SH-SY5Y (cell line): ENCODE measurements around the gene GFM2.

Source experiments
- GATA2 ChIP-seq: IDR thresholded peaks from 2 replicates; pipeline ENCODE4 v1.6.1; 2011; ENCODE audit warnings: mild to moderate bottlenecking, low read depth, low read length
- GATA3 ChIP-seq: IDR thresholded peaks from 2 replicates; pipeline ENCODE4 v1.6.1; 2011; ENCODE audit warnings: low read depth, mild to moderate bottlenecking, low read length, moderate library complexity

DNA sequence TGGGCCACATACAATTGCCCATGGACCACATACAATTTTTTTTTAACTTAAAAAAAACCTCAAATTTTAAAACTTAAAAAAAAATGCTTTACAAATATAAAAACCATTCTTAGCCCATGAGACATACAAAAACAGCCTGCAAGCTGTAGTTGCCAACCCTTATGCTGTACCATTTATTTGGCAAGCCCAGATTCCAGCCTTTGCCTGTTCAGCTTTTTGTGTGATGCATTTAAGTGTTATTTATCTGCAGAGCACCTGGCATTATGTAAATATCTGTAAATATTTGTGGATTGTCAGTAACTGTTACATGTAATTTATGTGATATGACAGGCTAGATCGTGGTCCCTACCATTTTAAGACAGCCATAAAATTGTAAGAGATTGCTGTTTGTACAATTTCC, 49.3 kb downstream of the GFM2 start:
- TF ChIP-seq GATA2 (no peak), GATA3 (no peak)
